NCI-H2081 treated with DMSO at 0.1 percent for 48 hours (cell line): ENCODE results near the gene AHRR.

Experiments used
- DNase-seq: peaks from one replicate; lab custom pipeline; 2025; lab: John Stamatoyannopoulos, UW

Gene AHRR

GRCh38 chr5:415928-416635 lies 94.6 kb downstream of the AHRR start:
- DNase-seq = no peak

GRCh38 chr5:416636-416960 lies 95.1 kb downstream of the AHRR start:
- no peak for DNase-seq

- DNase-seq = peak; percentile 88
Observed at GRCh38 chr5:417301-418161, 96.0 kb downstream of the AHRR start.

DNA sequence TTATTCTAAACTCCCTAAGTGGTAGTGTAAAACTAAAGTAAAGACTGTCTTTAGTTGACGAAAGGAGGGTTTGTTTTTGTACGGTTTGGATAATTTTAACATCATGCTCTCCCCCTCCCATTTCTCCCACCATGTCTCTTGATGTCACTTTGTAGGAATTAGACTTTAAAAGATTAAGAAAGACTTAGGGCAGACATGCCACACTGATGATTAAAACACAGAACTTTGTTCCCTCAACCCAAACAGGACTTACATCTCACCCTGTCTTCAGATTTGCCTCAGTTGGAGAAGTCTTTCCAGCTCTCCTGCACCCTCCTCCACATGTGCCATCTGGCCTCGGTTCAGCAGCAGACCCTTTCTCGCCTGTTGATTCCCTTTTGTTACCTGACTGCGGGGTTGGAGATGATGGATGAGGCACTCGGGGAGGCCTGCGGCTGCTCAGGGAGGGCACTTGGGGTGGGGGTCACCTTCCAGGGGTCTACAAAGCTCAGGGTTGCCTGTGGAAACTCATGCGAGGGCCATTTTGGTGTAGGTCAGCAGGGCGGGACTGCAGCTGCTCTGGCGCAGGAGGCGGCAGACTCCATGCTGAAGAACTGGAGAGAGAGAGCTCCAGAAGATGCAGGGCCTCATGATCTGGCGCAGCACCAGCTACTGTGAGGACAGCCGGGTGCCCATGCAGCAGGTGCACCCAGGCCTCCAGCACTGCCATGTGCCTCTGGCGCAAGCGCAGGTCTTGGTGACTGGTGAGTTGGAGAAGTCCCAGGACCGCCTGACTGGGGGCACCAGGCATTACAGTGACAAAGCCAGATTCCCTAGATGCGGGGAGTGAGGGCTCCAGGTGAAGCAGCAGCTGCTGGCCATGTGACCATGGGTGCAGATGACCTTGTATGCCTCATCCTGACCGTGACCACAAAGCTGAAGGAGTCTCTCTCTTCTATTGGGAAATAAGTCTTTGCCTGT lies 96.9 kb downstream of the AHRR start:
- DNase-seq = peak; percentile 80

GRCh38 chr5:419970-420369 lies 98.5 kb downstream of the AHRR start:
- no peak for DNase-seq

GRCh38 chr5:420632-421286 lies 99.2 kb downstream of the AHRR start:
- no peak for DNase-seq

DNA sequence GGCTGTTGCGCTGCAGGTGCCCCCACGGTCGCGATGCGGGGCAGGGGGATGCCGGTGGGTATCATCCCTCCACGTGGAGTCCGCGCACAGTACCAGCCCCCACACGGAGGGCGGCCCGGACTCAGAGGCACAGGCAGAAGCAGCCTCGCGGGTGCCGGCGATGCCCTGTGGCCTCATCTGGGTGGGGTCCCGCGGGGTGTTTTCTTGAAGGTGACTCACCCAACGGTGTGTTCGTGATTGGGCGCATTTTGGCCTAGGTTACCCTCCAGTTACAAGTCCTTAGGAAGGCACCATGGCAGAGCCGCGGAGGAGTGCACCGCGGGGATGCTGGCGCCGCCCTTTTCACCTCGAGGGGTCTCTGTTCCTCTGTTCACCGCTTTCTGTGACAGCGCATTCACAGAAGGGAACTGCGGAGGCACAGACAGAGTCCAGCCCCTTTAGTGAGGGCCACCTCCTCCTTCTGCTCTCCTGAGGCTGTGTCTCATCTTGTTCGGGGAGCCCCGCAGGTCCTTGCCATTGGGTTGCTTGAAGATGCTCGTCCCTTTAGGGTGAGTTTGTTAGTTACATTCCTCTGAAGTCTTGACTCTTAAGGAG lies 99.9 kb downstream of the AHRR start:
- no peak for DNase-seq

- no peak for DNase-seq
Observed at GRCh38 chr5:421901-422300, 100.4 kb downstream of the AHRR start.

DNA sequence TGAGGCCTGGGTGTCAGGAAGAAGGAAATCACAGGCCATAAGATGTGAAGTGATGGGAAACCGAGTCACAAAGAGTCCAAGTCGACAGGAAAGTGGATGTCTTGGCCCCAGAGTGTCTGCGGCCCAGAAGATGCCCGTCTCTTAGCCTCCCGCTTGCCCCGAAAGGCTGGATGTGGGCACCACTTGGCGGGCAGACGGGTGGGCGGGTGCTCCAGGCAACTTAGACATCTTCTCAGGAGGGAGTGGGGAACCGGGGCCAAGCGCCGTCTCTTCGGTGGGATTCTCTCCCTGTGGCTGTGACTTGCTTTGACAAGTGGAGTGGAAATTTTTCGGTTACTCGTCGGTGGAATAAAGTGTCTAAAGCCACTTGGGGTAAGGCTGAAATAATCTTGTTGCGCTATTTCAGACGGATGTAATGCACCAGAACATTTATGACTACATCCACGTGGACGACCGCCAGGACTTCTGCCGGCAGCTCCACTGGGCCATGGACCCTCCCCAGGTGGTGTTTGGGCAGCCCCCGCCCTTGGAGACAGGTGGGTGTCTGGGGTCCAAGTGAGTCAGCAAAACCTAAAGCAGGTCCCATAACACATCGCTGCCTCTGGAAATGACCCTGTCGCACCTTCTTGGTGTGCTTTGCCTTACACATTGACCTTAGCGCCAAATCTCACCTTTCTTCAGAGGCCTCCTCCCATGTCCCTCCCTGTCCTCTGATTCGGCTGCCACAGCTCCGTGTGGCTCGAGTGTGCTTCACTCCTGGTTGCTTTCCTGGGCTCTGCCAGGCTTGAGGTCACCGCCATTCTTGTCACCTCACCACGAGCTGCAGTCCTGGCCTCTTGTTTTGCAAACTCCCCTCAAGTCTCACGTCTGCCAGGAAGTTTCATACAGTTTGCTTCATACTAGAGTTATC lies 101.1 kb downstream of the AHRR start:
- DNase-seq = no peak

- no peak for DNase-seq
Observed at GRCh38 chr5:423233-423565, 101.7 kb downstream of the AHRR start.

- no peak for DNase-seq
Observed at GRCh38 chr5:423626-424261, 102.2 kb downstream of the AHRR start.

DNA sequence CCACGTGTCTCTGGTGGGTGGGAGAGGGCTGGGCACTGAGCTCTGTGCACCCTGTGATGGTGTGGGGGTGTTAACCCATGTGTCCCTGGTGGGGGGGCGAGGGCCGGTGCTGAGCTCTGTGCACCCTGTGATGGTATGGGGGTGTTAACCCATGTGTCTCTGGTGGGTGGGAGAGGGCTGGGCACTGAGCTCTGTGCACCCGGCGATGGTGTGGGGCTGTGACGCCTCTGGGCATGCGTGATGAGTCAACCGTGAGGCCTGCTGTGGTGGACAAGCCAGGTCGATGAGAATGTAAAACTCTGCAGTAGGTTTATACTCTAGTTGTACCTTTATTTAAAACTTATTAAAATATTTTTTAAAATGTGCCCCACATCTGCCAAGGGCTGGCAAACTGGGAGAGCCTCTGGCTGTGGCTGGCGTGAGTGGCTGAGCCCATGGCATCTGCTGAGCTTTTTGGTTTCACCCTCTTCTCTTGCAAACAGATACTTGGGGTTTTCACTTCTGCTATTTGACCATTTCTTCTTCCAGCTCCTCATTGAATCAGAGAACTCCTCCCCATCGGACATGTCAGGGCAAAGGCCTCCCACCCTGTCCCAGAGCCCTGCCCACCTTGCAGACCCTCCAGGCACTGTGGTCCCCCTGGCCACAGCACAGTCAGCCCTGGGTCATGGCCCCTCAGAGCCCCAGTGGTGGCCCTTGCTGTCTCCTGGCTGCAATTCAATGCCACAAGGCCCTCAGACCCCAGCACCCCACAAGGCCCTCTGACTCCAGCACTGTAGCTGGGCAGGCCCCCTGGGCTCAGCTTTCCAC lies 103.0 kb downstream of the AHRR start:
- no peak for DNase-seq

- no peak for DNase-seq
Observed at GRCh38 chr5:425714-426113, 104.2 kb downstream of the AHRR start.

GRCh38 chr5:426392-426976 lies 105.0 kb downstream of the AHRR start:
- no peak for DNase-seq

DNA sequence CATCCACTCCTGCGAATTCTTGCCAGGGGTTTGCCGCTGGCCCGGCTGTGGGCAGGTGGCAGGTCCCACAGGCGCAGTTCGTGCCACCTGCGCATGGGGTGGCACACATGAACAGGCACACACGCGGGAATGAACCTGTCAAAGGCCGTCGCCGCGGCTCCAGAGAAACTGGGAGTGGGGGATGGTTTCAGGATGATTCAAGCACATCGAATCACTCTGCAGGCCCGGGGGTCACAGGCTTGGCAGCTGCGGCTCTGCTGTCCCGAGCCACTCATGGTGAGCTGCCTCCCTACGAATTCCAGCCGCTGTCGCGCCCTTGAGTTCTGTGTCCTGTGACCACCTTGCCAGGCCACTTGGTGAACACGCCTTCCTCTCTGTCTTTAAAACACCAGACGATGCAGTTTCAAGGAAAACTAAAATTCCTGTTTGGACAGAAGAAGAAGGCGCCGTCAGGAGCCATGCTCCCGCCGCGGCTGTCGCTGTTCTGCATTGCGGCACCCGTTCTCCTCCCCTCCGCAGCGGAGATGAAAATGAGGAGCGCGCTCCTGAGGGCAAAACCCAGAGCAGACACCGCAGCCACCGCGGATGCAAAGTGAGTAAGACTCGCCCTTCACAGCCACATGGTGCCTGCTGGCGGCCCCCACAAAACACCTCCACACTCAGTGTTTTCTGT lies 106.0 kb downstream of the AHRR start:
- DNase-seq = no peak

- no peak for DNase-seq
Observed at GRCh38 chr5:428219-428618, 106.7 kb downstream of the AHRR start.

GRCh38 chr5:428754-429452 lies 107.4 kb downstream of the AHRR start:
- DNase-seq = no peak
